ENCODE data around the gene ELN.

Gene ELN

DNA sequence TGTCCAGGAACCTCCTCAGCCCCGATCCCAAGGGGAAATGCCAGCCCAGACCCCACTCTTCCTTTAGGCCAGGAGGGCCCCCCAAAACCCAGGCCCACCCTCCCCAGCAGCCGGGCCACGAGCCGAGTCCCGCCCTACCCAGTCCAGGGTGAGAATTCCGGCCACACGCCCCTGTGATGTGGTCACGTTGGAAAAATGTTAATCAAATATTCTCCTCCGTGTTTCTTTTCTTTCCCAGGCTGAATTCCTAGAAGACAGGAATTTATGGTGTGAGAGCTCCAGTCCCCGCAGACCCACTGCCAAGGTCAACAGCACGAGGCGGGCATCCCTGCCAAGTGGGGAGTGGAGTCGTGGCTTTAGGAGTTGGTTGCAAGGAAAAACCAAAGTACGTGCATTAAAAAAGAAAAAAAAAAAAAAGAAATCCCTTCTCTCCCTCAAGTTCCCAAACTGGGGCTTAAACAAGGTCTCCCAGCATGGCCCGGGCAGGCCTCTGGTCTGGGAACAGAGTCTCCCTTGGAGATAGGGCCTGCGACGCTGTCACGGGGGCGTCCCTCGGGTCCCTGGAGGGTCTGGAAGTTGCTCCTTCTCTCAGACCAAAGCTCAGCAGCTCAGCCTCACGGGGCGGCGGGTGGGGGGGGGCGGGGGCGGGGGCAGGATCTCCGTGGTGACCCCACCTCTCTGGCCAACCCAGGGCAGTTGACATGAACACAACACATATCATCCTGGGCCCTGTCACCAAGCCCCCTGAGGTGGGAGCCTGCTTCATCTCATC, 28.1 kb upstream of the ELN start:
- TF ChIP-seq, protein P1, sequence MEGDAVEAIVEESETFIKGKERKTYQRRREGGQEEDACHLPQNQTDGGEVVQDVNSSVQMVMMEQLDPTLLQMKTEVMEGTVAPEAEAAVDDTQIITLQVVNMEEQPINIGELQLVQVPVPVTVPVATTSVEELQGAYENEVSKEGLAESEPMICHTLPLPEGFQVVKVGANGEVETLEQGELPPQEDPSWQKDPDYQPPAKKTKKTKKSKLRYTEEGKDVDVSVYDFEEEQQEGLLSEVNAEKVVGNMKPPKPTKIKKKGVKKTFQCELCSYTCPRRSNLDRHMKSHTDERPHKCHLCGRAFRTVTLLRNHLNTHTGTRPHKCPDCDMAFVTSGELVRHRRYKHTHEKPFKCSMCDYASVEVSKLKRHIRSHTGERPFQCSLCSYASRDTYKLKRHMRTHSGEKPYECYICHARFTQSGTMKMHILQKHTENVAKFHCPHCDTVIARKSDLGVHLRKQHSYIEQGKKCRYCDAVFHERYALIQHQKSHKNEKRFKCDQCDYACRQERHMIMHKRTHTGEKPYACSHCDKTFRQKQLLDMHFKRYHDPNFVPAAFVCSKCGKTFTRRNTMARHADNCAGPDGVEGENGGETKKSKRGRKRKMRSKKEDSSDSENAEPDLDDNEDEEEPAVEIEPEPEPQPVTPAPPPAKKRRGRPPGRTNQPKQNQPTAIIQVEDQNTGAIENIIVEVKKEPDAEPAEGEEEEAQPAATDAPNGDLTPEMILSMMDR (IDR thresholded peaks at IDR 0.05; ENCODE audit: insufficient read depth, low read depth, low read length, missing control alignments), result no peak
- H3K4me3 ChIP-seq (ENCODE audit: low read length), result no peak overlapping the region
- DNase-seq (ENCODE audit: low read depth), result no peak

DNA sequence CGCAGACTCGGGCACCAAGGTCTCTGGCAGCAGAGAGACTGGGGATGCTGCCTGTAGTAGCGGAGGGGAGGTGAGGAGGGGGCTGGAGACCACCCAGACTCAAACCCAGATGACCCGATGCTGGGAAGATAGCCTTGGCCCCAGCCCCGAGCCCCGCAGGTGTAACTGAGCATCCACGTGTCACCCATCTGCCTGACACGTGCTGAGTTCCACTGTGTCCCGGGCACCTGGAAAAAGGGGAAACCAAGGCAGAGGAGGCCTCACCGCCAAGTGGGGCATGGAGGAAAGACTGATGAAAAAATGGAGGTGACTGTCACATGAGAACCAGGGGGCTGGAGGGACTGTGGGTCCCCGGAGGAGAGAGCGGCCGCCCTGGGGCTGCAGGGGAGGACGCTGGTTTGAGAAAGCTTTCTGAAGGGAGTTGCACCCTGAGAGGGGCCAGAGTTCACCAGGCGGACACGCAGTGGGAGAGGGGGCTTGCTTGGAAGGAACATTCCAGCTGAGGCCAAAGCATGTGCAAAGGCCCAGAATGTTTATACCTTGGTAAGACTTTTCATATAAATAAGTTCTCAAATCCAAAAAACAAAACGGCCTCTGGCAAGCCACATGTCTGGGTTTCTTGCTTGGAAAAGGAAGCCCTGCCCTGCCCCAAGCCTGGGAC, 27.4 kb upstream of the ELN start:
- TF ChIP-seq, protein P1 (IDR thresholded peaks at IDR 0.05; ENCODE audit: insufficient read depth, low read depth, low read length, missing control alignments), result no peak
- no peak for DNase-seq (ENCODE audit: low read depth)
- H3K4me3 ChIP-seq (ENCODE audit: low read length), result no peak overlapping the region

DNA sequence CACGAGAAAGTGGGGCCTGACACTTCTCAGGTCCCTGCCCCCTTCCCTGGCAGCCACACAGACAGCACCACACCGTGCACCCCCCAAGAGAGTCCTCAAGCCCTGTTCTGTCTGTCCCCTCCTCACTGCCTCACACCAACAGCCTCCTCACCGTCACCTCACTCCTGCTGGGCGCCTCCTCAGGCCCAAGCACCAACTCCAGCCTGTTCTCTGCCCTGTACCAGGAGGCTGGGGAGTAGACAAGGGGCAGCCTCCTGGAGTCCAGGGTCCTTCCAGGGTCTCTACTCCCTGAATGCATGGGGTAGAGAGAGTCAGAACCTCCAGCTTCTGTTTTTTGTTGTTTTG, 26.9 kb upstream of the ELN start:
- TF ChIP-seq, protein P1 (IDR thresholded peaks at IDR 0.05; ENCODE audit: insufficient read depth, low read depth, low read length, missing control alignments), result no peak
- no peak overlapping the region for H3K4me3 ChIP-seq (ENCODE audit: low read length)
- DNase-seq (ENCODE audit: low read depth), result no peak

DNA sequence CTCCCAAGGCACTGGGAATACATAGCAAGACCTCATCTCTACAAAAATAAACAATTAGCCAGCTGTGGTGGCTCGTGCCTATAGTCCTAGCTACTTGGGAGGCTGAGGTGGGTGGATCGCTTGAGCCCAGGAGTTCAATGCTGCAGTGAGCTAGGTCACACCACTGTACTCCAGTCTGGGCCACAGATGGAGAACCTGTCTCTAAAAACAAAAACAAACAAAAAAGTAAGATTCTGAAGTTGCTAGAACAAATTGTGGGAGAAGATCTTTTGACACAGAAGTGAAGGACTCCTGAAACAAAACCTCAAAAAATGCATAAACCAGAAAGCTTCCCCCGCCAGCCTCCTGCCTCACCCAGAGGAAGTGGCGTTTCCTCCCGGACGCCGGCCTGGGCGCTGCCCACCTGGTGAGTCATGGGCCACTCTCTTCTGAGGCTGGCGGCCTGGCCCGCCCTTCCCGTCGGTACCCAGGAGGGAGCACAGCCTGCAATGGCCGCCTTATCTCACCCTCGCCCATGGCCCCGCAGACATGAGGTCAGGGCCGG, 25.4 kb upstream of the ELN start:
- TF ChIP-seq, protein P1 (IDR thresholded peaks at IDR 0.05; ENCODE audit: insufficient read depth, low read depth, low read length, missing control alignments), result no peak
- no peak overlapping the region for H3K4me3 ChIP-seq (ENCODE audit: low read length)
- DNase-seq (ENCODE audit: low read depth), result peak; percentile 69

DNA sequence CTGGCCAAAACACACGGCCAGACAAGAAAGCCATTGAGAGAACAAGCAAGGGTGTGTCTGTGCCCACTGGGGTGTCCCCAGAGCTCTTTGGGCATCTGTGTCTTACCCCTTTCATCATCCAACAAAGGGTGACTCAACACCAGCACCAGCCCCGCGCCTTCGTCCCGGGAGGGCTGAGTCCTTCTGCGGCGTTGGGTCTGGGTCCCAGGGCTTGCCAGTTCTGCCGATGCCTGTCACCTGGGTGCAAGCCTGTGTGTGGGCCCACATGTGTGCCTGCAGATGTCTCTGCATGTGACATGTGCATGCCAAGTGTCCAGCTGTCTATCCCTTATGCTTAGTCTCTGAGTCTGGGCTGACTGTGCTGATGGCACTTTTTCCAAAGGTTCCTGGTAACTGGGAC, 24.4 kb upstream of the ELN start:
- H3K4me3 ChIP-seq (ENCODE audit: low read length), result no peak overlapping the region
- DNase-seq (ENCODE audit: low read depth), result no peak
- TF ChIP-seq, protein P1 (IDR thresholded peaks at IDR 0.05; ENCODE audit: insufficient read depth, low read depth, low read length, missing control alignments), result no peak

DNA sequence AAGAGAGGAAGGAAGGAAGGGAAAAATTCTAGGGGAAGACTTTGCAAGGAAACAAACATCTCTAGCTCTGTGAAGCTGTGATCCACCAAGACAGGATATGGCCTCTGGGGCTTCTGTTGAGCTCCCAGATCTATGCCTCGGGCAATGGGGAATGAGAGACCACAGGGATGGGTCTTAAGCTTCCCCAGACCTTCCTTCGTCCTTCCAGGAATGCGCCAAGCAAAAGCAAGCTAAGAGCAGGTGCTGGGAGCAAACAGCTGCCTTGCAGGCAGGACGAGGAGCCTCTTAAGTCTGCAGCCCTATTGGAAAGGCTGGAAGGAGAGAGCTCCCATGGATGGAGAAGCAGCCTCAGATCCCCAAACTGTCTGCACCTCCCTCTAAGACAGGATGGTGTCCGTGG, 21.9 kb upstream of the ELN start:
- TF ChIP-seq, protein P1 (IDR thresholded peaks at IDR 0.05; ENCODE audit: insufficient read depth, low read depth, low read length, missing control alignments), result no peak

More for the DNA sequence above, 21.9 kb upstream of the ELN start:
- no peak overlapping the region for H3K4me3 ChIP-seq (ENCODE audit: low read length)
- no peak for DNase-seq (ENCODE audit: low read depth)

All from epithelial cell of esophagus (primary cell).